Tibial artery (tissue), 4 donors: ENCODE results near the gene FXYD6.

Experiments used
- DNase-seq, 2 donors: peaks; one replicate each; pipeline ENCODE4 v3.0.0-alpha.2; 2019
- H3K27ac ChIP-seq, 2 donors: fragments of 200-600 bp; sonication (generic) in 1 of 2; 1 replicate in 1 of 2; 2 replicates in 1 of 2; pipeline ENCODE4 v1.5.1; 2018 to 2019; ENCODE audit warnings: mild to moderate bottlenecking in 1 of 2
- H3K27me3 ChIP-seq, 2 donors: fragments of 200-600 bp; sonication (generic) in 1 of 2; one replicate each; pipeline versions ENCODE4 v1.5.1 to v1.6.0; 2016 to 2019
- H3K36me3 ChIP-seq, 3 donors: fragments of 200-600 bp; sonication (generic) in 2 of 3; one replicate each; pipeline ENCODE4 v1.5.1; 2016 to 2019; ENCODE audit warnings: mild to moderate bottlenecking in 2 of 3
- H3K4me1 ChIP-seq, 4 donors: fragments of 200-600 bp; sonication (generic) in 2 of 4; 1 replicate in 3 of 4; 2 replicates in 1 of 4; pipeline ENCODE4 v1.5.1; 2016 to 2019
- H3K4me3 ChIP-seq, 2 donors: fragments of 200-600 bp; sonication (generic) in 1 of 2; 1 replicate in 1 of 2; 2 replicates in 1 of 2; pipeline ENCODE4 v1.5.1; 2018 to 2019; ENCODE audit warnings: mild to moderate bottlenecking in 2 of 2
- H3K9me3 ChIP-seq, 3 donors: fragments of 200-600 bp; sonication (generic) in 1 of 3; one replicate each; pipeline ENCODE4 v1.5.1; 2016 to 2019
- CTCF ChIP-seq, 2 experiments: fragments of 200-600 bp in 1 of 2; fragments of 450-650 bp in 1 of 2; IDR thresholded peaks; one replicate each; pipeline ENCODE4 v1.5.1; 2017 to 2019; ENCODE audit warnings: antibody characterized with exemption in 2 of 2, mild to moderate bottlenecking in 1 of 2, moderate library complexity in 1 of 2
- intact Hi-C: fragments of 100-400 bp; cut with DNase I; formaldehyde crosslinking; loops from one replicate; pipeline ENCODE4 v1.15.0; 2023; ENCODE audit warnings: low total_unique reads

The FXYD6 gene

GRCh38 chr11:117910525-117910924 is 34.1 kb upstream of the FXYD6 start:
- intact Hi-C loops: no loop called here
- TF ChIP-seq CTCF (IDR thresholded peaks at IDR 0.05): no peak
- peaks cover 0 to 12% of the 10 kb centered on the region in 2 donors for H3K27me3 ChIP-seq

GRCh38 chr11:117909611-117910382 is 33.3 kb upstream of the FXYD6 start:
- Histone ChIP-seq H3K36me3 (peaks cover 0 to 12% (median 0%) of the 10 kb centered on the region in 3 donors), H3K27me3 (peaks cover 0 to 8% of the 10 kb centered on the region in 2 donors)
- intact Hi-C loops: no loop called here

More at GRCh38 chr11:117910525-117910924, 34.1 kb upstream of the FXYD6 start:
- DNase-seq: peak in 1 of 2 donors; percentile 27
- Histone ChIP-seq H3K9me3 (no peaks in the 10 kb centered on the region), H3K4me1 (peaks cover 0 to 8% (median 0%) of the 10 kb centered on the region in 4 donors), H3K4me3 (no peak overlapping the region), H3K36me3 (peaks cover 0 to 12% (median 0%) of the 10 kb centered on the region in 3 donors), H3K27ac (no peak overlapping the region)

GRCh38 chr11:117908959-117909610 is 32.6 kb upstream of the FXYD6 start:
- H3K27me3 ChIP-seq: peaks cover 0 to 8% of the 10 kb centered on the region in 2 donors
- H3K4me3 ChIP-seq: no peak overlapping the region
- no peak for TF ChIP-seq CTCF (IDR thresholded peaks at IDR 0.05)
- peak in 1 of 2 donors; percentile 11 for DNase-seq
- intact Hi-C loops: no loop called here
- no peak overlapping the region for H3K27ac ChIP-seq
- no peaks in the 10 kb centered on the region for H3K9me3 ChIP-seq
- peaks cover 0 to 8% (median 0%) of the 10 kb centered on the region in 3 donors for H3K36me3 ChIP-seq
- H3K4me1 ChIP-seq: peaks cover 0 to 8% (median 0%) of the 10 kb centered on the region in 4 donors

More at GRCh38 chr11:117909611-117910382, 33.3 kb upstream of the FXYD6 start:
- no peak for TF ChIP-seq CTCF (IDR thresholded peaks at IDR 0.05)
- H3K4me1 ChIP-seq: peaks cover 0 to 8% (median 0%) of the 10 kb centered on the region in 4 donors
- no peak overlapping the region for H3K4me3 ChIP-seq
- H3K9me3 ChIP-seq: no peaks in the 10 kb centered on the region
- DNase-seq: peak in 1 of 2 donors; percentile 54
- H3K27ac ChIP-seq: no peak overlapping the region

- DNase-seq: peak in 1 of 2 donors; percentile 50
- no peak overlapping the region for H3K27ac ChIP-seq
- no peak for TF ChIP-seq CTCF (IDR thresholded peaks at IDR 0.05)
- H3K4me1 ChIP-seq: peaks cover 0 to 8% (median 0%) of the 10 kb centered on the region in 4 donors
- H3K4me3 ChIP-seq: no peak overlapping the region
- peaks cover 0 to 12% of the 10 kb centered on the region in 2 donors for H3K27me3 ChIP-seq
- H3K9me3 ChIP-seq: no peaks in the 10 kb centered on the region
- H3K36me3 ChIP-seq: peaks cover 0 to under 1% (median 0%) of the 10 kb centered on the region in 3 donors
- intact Hi-C loops: no loop called here
Measured at GRCh38 chr11:117908109-117908895, 31.8 kb upstream of the FXYD6 start.
